Stimulated activated CD8-positive, alpha-beta memory T cell treated with anti-CD3 and anti-CD28 coated beads, Interleukin-2, amount 100 ng/mL, for 48 hours (primary cell): Measurements from ENCODE around the gene TARBP1.
A peak's percentile ranks its signal among the peaks of the same experiment; 100 is the strongest.
"Not testable (repeated sequence)": the region's sequence is repeated elsewhere in the genome, so short reads cannot be mapped to it uniquely, and the experiment has no call there.

Experiments used
- DNase-seq, 2 donors: peaks; one replicate each; pipeline ENCODE4 v3.0.0-alpha.2; 2020; ENCODE audit warnings: low read depth in 2 of 2

Gene TARBP1

GRCh38 chr1:234434706-234435105 is 44.3 kb downstream of the TARBP1 start:
- no peak for DNase-seq

GRCh38 chr1:234433563-234434285 is 45.3 kb downstream of the TARBP1 start:
- DNase-seq, result no peak

- no peak for DNase-seq
These were observed 47.7 kb downstream of the TARBP1 start for GRCh38 chr1:234431255-234431654.

GRCh38 chr1:234430691-234431090 is 48.3 kb downstream of the TARBP1 start:
- no peak for DNase-seq

GRCh38 chr1:234429434-234429806 is 49.6 kb downstream of the TARBP1 start:
- no peak for DNase-seq

GRCh38 chr1:234427950-234428646 is 50.9 kb downstream of the TARBP1 start:
- DNase-seq, result no peak

- no peak for DNase-seq
These were observed 65.0 kb downstream of the TARBP1 start for GRCh38 chr1:234413990-234414389.

- DNase-seq, result no peak
These were observed 65.5 kb downstream of the TARBP1 start for GRCh38 chr1:234413485-234413884.

- DNase-seq, result no peak
These were observed 66.1 kb downstream of the TARBP1 start for GRCh38 chr1:234412830-234413229.

GRCh38 chr1:234409328-234409727 is 69.7 kb downstream of the TARBP1 start:
- no peak for DNase-seq

- peak in 1 of 2 donors; percentile 5 for DNase-seq
These were observed 70.2 kb downstream of the TARBP1 start for GRCh38 chr1:234408757-234409156.

- no peak for DNase-seq
These were observed 72.1 kb downstream of the TARBP1 start for GRCh38 chr1:234406871-234407270.

- no peak for DNase-seq
These were observed 73.3 kb downstream of the TARBP1 start for GRCh38 chr1:234405676-234406075.

- DNase-seq, result no peak
These were observed 76.0 kb downstream of the TARBP1 start for GRCh38 chr1:234402939-234403338.

- no peak for DNase-seq
These were observed 77.3 kb downstream of the TARBP1 start for GRCh38 chr1:234401658-234402057.

GRCh38 chr1:234400773-234401172 is 78.2 kb downstream of the TARBP1 start:
- DNase-seq, result no peak

- not testable (repeated sequence) for DNase-seq
These were observed 79.5 kb downstream of the TARBP1 start for GRCh38 chr1:234399515-234399914.

- no peak for DNase-seq
These were observed 80.1 kb downstream of the TARBP1 start for GRCh38 chr1:234398849-234399381.

GRCh38 chr1:234397732-234398131 is 81.2 kb downstream of the TARBP1 start:
- no peak for DNase-seq

- no peak for DNase-seq
These were observed 82.1 kb downstream of the TARBP1 start for GRCh38 chr1:234396871-234397270.

GRCh38 chr1:234396092-234396491 is 82.9 kb downstream of the TARBP1 start:
- no peak for DNase-seq

GRCh38 chr1:234395297-234395696 is 83.7 kb downstream of the TARBP1 start:
- DNase-seq, result no peak

GRCh38 chr1:234393190-234393589 is 85.8 kb downstream of the TARBP1 start:
- DNase-seq, result no peak
